ENCODE measurements around the gene MROH7. TPM values are rescaled to one million over a fixed set of nuclear protein-coding genes. Genes with fewer than 3 reads are reported as not detected.

Gene MROH7
- total and polyA plus RNA-seq, 8 donors = 0.68 to 33.8 (median 5.2) TPM

DNA sequence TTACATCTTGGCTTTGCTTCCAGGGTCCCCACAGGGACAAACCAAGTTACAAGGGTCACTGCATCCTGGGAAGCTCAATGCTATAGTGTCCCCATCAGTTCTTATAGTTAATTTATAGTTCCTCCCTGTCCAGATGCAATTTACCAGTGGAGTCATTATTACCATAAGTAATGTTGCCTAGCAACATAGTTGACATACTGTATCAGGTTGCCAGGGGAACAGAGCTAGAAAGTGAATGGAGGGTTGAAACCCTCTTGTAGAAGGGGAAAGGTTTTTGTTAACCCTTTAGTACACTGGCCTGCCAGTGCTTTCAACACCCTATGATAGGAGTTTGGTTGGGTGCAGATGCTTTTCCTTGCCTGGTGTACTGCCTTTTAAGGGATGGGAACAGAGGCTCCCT, 39.8 kb downstream of the MROH7 start:
- Histone ChIP-seq H3K27ac (no peak overlapping the region), H3K36me3 (peaks cover 0 to 32% (median 2%) of the 10 kb centered on the region in 4 donors), H3K4me1 (no peaks in the 10 kb centered on the region), H3K27me3 (no peaks in the 10 kb centered on the region), H3K4me3 (no peak overlapping the region), H3K9me3 (no peaks in the 10 kb centered on the region)
- no peak for TF ChIP-seq POLR2AphosphoS5 (IDR thresholded peaks at IDR 0.05)
- TF ChIP-seq POLR2A (IDR thresholded peaks at IDR 0.05) = no peak
- TF ChIP-seq, protein P1, sequence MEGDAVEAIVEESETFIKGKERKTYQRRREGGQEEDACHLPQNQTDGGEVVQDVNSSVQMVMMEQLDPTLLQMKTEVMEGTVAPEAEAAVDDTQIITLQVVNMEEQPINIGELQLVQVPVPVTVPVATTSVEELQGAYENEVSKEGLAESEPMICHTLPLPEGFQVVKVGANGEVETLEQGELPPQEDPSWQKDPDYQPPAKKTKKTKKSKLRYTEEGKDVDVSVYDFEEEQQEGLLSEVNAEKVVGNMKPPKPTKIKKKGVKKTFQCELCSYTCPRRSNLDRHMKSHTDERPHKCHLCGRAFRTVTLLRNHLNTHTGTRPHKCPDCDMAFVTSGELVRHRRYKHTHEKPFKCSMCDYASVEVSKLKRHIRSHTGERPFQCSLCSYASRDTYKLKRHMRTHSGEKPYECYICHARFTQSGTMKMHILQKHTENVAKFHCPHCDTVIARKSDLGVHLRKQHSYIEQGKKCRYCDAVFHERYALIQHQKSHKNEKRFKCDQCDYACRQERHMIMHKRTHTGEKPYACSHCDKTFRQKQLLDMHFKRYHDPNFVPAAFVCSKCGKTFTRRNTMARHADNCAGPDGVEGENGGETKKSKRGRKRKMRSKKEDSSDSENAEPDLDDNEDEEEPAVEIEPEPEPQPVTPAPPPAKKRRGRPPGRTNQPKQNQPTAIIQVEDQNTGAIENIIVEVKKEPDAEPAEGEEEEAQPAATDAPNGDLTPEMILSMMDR (IDR thresholded peaks at IDR 0.05) = no peak
- no peak for TF ChIP-seq EP300 (IDR thresholded peaks at IDR 0.05)
- intact Hi-C loops (cut with DNase I; ENCODE audit: low total_unique reads) = no loop called here
- DNase-seq = peak in 1 of 2 donors; percentile 75

DNA sequence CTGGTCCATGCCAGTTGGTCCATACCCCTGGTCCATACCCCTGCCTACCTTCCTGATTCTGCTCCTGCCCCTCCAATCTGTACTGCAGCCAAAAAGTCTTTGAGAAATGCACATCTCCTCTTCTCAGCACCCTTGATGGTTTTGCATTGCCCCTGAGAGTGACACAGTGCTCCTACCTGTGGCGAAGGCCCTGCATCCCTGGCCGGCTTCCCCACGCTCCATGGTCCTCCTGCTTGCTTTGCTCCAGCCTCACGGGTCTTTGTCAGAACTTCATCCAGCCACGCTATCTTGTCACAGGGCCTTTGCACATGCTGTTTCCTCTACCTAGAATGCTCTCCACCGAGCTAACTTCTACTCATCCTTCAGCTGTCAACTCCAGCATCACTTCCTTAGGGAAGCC, 41.9 kb downstream of the MROH7 start:
- WGBS, 5 donors = 78 to 91% (median 88%) methylated on average over 6 of the region's 6 CpGs

DNA sequence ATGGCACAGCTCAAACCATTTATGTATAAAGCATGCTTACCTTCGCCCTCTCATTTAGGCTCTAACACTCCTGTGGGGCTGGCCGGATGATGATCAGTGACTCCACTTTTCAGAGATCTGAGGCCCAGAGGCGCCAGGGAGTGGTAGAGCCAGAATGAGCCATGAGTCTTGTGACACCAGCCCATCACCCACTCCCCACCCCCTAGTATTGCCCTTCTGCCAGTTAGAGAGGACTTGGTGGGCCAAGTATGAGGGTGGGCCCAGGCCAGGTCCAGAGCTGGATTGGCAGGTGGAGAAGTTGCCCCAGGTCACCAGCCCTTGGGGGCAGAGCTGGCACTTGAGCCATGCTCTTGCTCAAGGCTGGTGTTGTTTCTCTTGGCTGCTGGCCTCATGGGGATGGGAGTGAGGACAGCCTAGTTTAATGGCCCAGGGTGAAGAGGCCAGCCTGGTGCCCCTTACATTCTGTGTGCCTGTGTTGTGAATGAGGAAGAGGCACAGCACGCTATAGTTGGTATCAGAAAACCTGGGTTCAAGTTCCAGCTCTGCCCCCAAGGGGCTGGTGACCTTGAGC, 43.8 kb downstream of the MROH7 start:
- Histone ChIP-seq H3K9me3 (no peaks in the 10 kb centered on the region), H3K36me3 (peaks cover 0 to 11% (median 2%) of the 10 kb centered on the region in 4 donors), H3K4me3 (no peak overlapping the region), H3K27me3 (no peaks in the 10 kb centered on the region), H3K27ac (no peak overlapping the region), H3K4me1 (no peaks in the 10 kb centered on the region)
- WGBS, 5 donors = 89 to 100% (median 90%) methylated on average over 2 to 4 of the region's 4 CpGs
- intact Hi-C loops (cut with DNase I; ENCODE audit: low total_unique reads) = no loop called here
- TF ChIP-seq POLR2A (IDR thresholded peaks at IDR 0.05) = no peak
- TF ChIP-seq, protein P1 (IDR thresholded peaks at IDR 0.05) = no peak
- TF ChIP-seq POLR2AphosphoS5 (IDR thresholded peaks at IDR 0.05) = no peak
- TF ChIP-seq EP300 (IDR thresholded peaks at IDR 0.05) = no peak
- DNase-seq = no peak

More for the DNA sequence above, 41.9 kb downstream of the MROH7 start:
- no peak overlapping the region for H3K27ac ChIP-seq
- intact Hi-C loops (cut with DNase I; ENCODE audit: low total_unique reads) = no loop called here
- no peaks in the 10 kb centered on the region for H3K4me1 ChIP-seq
- no peaks in the 10 kb centered on the region for H3K27me3 ChIP-seq
- no peak for DNase-seq
- no peaks in the 10 kb centered on the region for H3K9me3 ChIP-seq
- H3K36me3 ChIP-seq = peaks cover 0 to 22% (median 2%) of the 10 kb centered on the region in 4 donors
- no peak overlapping the region for H3K4me3 ChIP-seq
- no peak for TF ChIP-seq POLR2AphosphoS5 (IDR thresholded peaks at IDR 0.05)
- no peak for TF ChIP-seq POLR2A (IDR thresholded peaks at IDR 0.05)
- no peak for TF ChIP-seq EP300 (IDR thresholded peaks at IDR 0.05)
- TF ChIP-seq, protein P1 (IDR thresholded peaks at IDR 0.05) = no peak

DNA sequence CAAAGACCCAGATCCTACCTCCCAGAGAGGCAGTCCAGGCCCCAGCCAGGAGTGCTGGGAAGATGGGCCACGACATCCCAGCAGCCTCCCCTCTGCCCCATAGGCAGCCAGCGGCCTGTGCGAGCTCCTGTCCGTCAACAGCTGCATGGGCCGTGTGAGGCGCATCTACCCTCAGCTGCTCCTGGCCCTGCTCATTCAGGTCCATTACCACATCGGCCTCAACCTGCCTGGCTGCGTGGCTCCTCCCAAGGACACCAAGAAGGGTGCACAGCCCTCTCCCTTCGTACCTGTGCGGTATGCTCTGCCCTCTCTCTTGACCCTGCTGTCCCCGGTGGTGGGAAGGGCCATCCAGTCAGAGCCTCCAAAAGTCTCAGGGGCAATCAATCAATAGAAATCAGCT, 44.6 kb downstream of the MROH7 start:
- H3K9me3 ChIP-seq = no peaks in the 10 kb centered on the region
- no peaks in the 10 kb centered on the region for H3K4me1 ChIP-seq
- WGBS, 5 donors = 85 to 90% (median 87%) methylated on average over 8 to 11 of the region's 11 CpGs
- DNase-seq = no peak
- intact Hi-C loops (cut with DNase I; ENCODE audit: low total_unique reads) = no loop called here
- H3K4me3 ChIP-seq = no peak overlapping the region
- H3K27ac ChIP-seq = no peak overlapping the region
- H3K27me3 ChIP-seq = no peaks in the 10 kb centered on the region
- peaks cover 0 to 11% (median 2%) of the 10 kb centered on the region in 4 donors for H3K36me3 ChIP-seq
- TF ChIP-seq EP300 (IDR thresholded peaks at IDR 0.05) (no peak), POLR2A (IDR thresholded peaks at IDR 0.05) (no peak), POLR2AphosphoS5 (IDR thresholded peaks at IDR 0.05) (no peak)
- TF ChIP-seq, protein P1 (IDR thresholded peaks at IDR 0.05) = no peak
